IMR-90 (cell line): Measurements from ENCODE around the gene FNBP1L. TPM values are rescaled to one million over a fixed set of nuclear protein-coding genes. Genes with fewer than 3 reads are reported as not detected.

Experiments used
- ATAC-seq: fragments of 200-7000 bp; cut with Tn5 transposase; 2 replicates; pipeline ENCODE4 v1.9.1; 2020; ENCODE audit warnings: low read depth, mild to moderate bottlenecking, moderate library complexity
- BruUV-seq: library from RNA; stranded (reverse); fragments of 400-500 nt; replicated peaks from 2 replicates; lab custom pipeline; 2021; lab: Mats Ljungman, UMichigan
- CTCF ChIA-PET: fragments of 300-600 bp; formaldehyde crosslinking; extraction: SDS; loops from one replicate; lab custom pipeline; 2021; ENCODE audit warnings: antibody characterized with exemption; lab: Yijun Ruan, JAX
- POLR2A ChIA-PET: fragments of 300-600 bp; sonication (Branson Sonifier 250); formaldehyde crosslinking; loops from one replicate; lab custom pipeline; 2022; ENCODE audit warnings: antibody characterized with exemption; ENCODE audit not compliant: unreplicated experiment; lab: Charles Lee
- DNase-seq: peaks from one replicate; pipeline ENCODE4 v3.0.0; 2013
- H2AFZ ChIP-seq: replicated peaks from 2 replicates; pipeline ENCODE3; 2013; ENCODE audit warnings: low read length, mild to moderate bottlenecking; ENCODE audit not compliant: poor library complexity
- H2AK5ac ChIP-seq: 2 replicates; pipeline ENCODE4 v1.6.1; 2013; ENCODE audit warnings: low read depth, low read length, inconsistent platforms
- H2AK9ac ChIP-seq: replicated peaks from 2 replicates; pipeline ENCODE3; 2013; ENCODE audit warnings: mild to moderate bottlenecking, low read depth, low read length, moderate library complexity; ENCODE audit not compliant: poor library complexity
- H2BK120ac ChIP-seq: 2 replicates; pipeline ENCODE4 v1.6.1; 2013; ENCODE audit warnings: low read depth, low read length, inconsistent platforms
- H2BK15ac ChIP-seq: 3 replicates; pipeline ENCODE4 v1.6.1; 2013; ENCODE audit warnings: low read depth, low read length, inconsistent platforms
- H2BK20ac ChIP-seq: 2 replicates; pipeline ENCODE4 v1.6.1; 2013; ENCODE audit warnings: low read depth, mild to moderate bottlenecking, inconsistent platforms, low read length, moderate library complexity
- H2BK5ac ChIP-seq: 2 replicates; pipeline ENCODE4 v1.6.1; 2013; ENCODE audit warnings: mild to moderate bottlenecking, low read depth, low read length, inconsistent platforms; ENCODE audit not compliant: poor library complexity, severe bottlenecking
- H3K14ac ChIP-seq: replicated peaks from 2 replicates; pipeline ENCODE4 v1.6.1; 2013; ENCODE audit warnings: low read depth, low read length, inconsistent platforms
- H3K18ac ChIP-seq: 2 replicates; pipeline ENCODE4 v1.6.1; 2013; ENCODE audit warnings: low read depth, low read length, control low read depth
- H3K23ac ChIP-seq: 2 replicates; pipeline ENCODE4 v1.6.1; 2013; ENCODE audit warnings: low read depth, low read length, inconsistent platforms
- H3K27ac ChIP-seq: 2 replicates; pipeline ENCODE4 v1.5.1; 2013; ENCODE audit warnings: mild to moderate bottlenecking, control low read depth, low read length; ENCODE audit not compliant: insufficient read depth
- H3K27me3 ChIP-seq: 2 replicates; pipeline ENCODE4 v1.6.1; 2013; ENCODE audit warnings: low read length; ENCODE audit not compliant: control insufficient read depth, insufficient read depth
- H3K36me3 ChIP-seq: 2 replicates; pipeline ENCODE4 v1.6.1; 2013; ENCODE audit warnings: low read length, mixed read lengths; ENCODE audit not compliant: control insufficient read depth, insufficient read depth
- H3K4ac ChIP-seq: 2 replicates; pipeline ENCODE4 v1.6.1; 2013; ENCODE audit warnings: low read depth, low read length, inconsistent platforms
- H3K4me1 ChIP-seq: 2 replicates; pipeline ENCODE4 v1.6.1; 2013; ENCODE audit warnings: low read length, mixed read lengths; ENCODE audit not compliant: control insufficient read depth, insufficient read depth
- H3K4me2 ChIP-seq: 2 replicates; pipeline ENCODE4 v1.6.1; 2013; ENCODE audit warnings: low read depth, mild to moderate bottlenecking, control low read depth, low read length, moderate library complexity
- H3K4me3 ChIP-seq: 2 replicates; pipeline ENCODE4 v1.5.1; 2013; ENCODE audit warnings: low read depth, mild to moderate bottlenecking, control low read depth, low read length, moderate library complexity; ENCODE audit not compliant: insufficient read depth
- H3K56ac ChIP-seq: 2 replicates; pipeline ENCODE4 v1.6.1; 2013; ENCODE audit warnings: low read length, inconsistent platforms; ENCODE audit not compliant: insufficient read depth; ENCODE audit errors: extremely low read depth
- H3K79me1 ChIP-seq, 2 experiments: 2 replicates each; pipeline ENCODE4 v1.6.1; 2013; ENCODE audit warnings: low read length in 2 of 2, inconsistent platforms in 1 of 2, low read depth in 1 of 2
- H3K9ac ChIP-seq: 2 replicates; pipeline ENCODE4 v1.6.1; 2013; ENCODE audit warnings: low read depth, low read length, control low read depth
- H3K9me1 ChIP-seq: 2 replicates; pipeline ENCODE4 v1.6.1; 2013; ENCODE audit warnings: low read length, inconsistent platforms; ENCODE audit not compliant: insufficient read depth
- H3K9me3 ChIP-seq: 2 replicates; pipeline ENCODE4 v1.6.1; 2013; ENCODE audit warnings: low read length; ENCODE audit not compliant: control insufficient read depth, insufficient read depth
- H4K20me1 ChIP-seq: 2 replicates; pipeline ENCODE4 v1.6.1; 2013; ENCODE audit warnings: low read length, inconsistent platforms; ENCODE audit not compliant: insufficient read depth
- H4K5ac ChIP-seq: 2 replicates; pipeline ENCODE4 v1.6.1; 2013; ENCODE audit warnings: mild to moderate bottlenecking, low read depth, low read length, control low read depth
- H4K8ac ChIP-seq, 2 experiments: 2 replicates each; pipeline ENCODE4 v1.6.1; 2013; ENCODE audit warnings: low read depth in 2 of 2, low read length in 2 of 2, control low read depth in 1 of 2, inconsistent platforms in 1 of 2
- H4K91ac ChIP-seq: 2 replicates; pipeline ENCODE4 v1.6.1; 2013; ENCODE audit warnings: low read depth, low read length, inconsistent platforms; ENCODE audit not compliant: insufficient read depth
- CHD1 ChIP-seq: IDR thresholded peaks from 2 replicates; pipeline ENCODE4 v1.6.1; 2012; ENCODE audit warnings: low read depth, low read length, improper control_type of control experiment
- MAZ ChIP-seq: IDR thresholded peaks from 2 replicates; pipeline ENCODE4 v1.6.1; 2012; ENCODE audit warnings: low read depth, mild to moderate bottlenecking, low read length, improper control_type of control experiment, moderate library complexity, borderline replicate concordance
- RAD21 ChIP-seq: IDR thresholded peaks from 2 replicates; pipeline ENCODE4 v1.6.1; 2012; ENCODE audit warnings: low read length, improper control_type of control experiment
- dilution Hi-C: fragments of 300-500 bp; cut with HindIII; formaldehyde crosslinking; loops from one replicate; pipeline ENCODE4 v1.14.3; 2018; ENCODE audit warnings: low sequenced_read_pairs; ENCODE audit not compliant: unreplicated experiment
- in situ Hi-C: fragments of 300-500 bp; cut with MboI; formaldehyde crosslinking; loops from 3 replicates; pipeline ENCODE4 v1.14.3; 2019; ENCODE audit warnings: low sequenced_read_pairs, inconsistent platforms, mixed read lengths
- intact Hi-C: fragments of 100-400 bp; cut with micrococcal nuclease; formaldehyde crosslinking; loops from 2 replicates; pipeline ENCODE4 v1.10.0; 2022
- polyA plus RNA-seq, 3 experiments: library from polyadenylated mRNA; depleted of rRNA; stranded (reverse); fragments of >200 nt; gene quantifications; 2 replicates each; pipeline ENCODE4 v1.2.3, GENCODE V29; 2012; ENCODE audit warnings: low replicate concordance in 1 of 3
- total RNA-seq: library from RNA; depleted of rRNA; stranded (reverse); fragments of >200 nt; gene quantifications from 2 replicates; pipeline ENCODE4 v1.2.3, GENCODE V29; 2012

Gene FNBP1L
- total and polyA plus RNA-seq, 2 of the 4 experiments (the other 2 are of a cell fraction) = 9.3 to 15.2 TPM

GRCh38 chr1:93490357-93490756 is 42.4 kb downstream of the FNBP1L start:
- in situ Hi-C loops = no loop called here
- H3K79me1 ChIP-seq = peaks cover 4 to 12% of the 10 kb centered on the region in 2 experiments
- no peak for DNase-seq
- no peak overlapping the region for H3K4me3 ChIP-seq
- H2BK20ac ChIP-seq = no peak overlapping the region
- ATAC-seq = no peak
- H4K20me1 ChIP-seq = no peaks in the 10 kb centered on the region
- H3K4ac ChIP-seq = no peak overlapping the region
- H3K23ac ChIP-seq = no peak overlapping the region
- no peak overlapping the region for H2AK9ac ChIP-seq
- TF ChIP-seq CHD1 = no peak
- no peak for TF ChIP-seq MAZ
- no peak for TF ChIP-seq RAD21
- no peak overlapping the region for H2BK5ac ChIP-seq
- H3K56ac ChIP-seq = no peak overlapping the region
- no peak overlapping the region for H4K91ac ChIP-seq
- no peak overlapping the region for H3K18ac ChIP-seq
- POLR2A ChIA-PET = interaction anchor here (0.6 kb wide), 1 partner anchor 1519 kb away, joined by 3 read pairs; no protein-coding TSS in a partner anchor
- H3K27ac ChIP-seq = no peak overlapping the region
- no peak overlapping the region for H2AK5ac ChIP-seq
- no peak overlapping the region for H2BK15ac ChIP-seq
- no peak overlapping the region for H3K4me2 ChIP-seq
- no peaks in the 10 kb centered on the region for H3K9me1 ChIP-seq
- no peak overlapping the region for H3K9ac ChIP-seq
- H3K36me3 ChIP-seq = no peaks in the 10 kb centered on the region
- no peak overlapping the region for H3K14ac ChIP-seq
- CTCF ChIA-PET = no interaction called here
- H2AFZ ChIP-seq = no peak overlapping the region
- no peak overlapping the region for H2BK120ac ChIP-seq
- H3K4me1 ChIP-seq = no peaks in the 10 kb centered on the region; the same call in 1 of the 2 replicates
- intact Hi-C loops = loop anchor here (10.0 kb wide), 2 partner anchors 54 to 106 kb away; no protein-coding TSS in a partner anchor
- dilution Hi-C loops = no loop called here
- no peak overlapping the region for H4K8ac ChIP-seq
- H3K27me3 ChIP-seq = no peaks in the 10 kb centered on the region
- no peak overlapping the region for H4K5ac ChIP-seq
- no TSS peak for BruUV-seq
- H3K9me3 ChIP-seq = no peaks in the 10 kb centered on the region
